HG02678 (cell line): ENCODE data around the gene OSBPL5.

Source experiments
- ATAC-seq: cut with Tn5 transposase; IDR thresholded peaks from one replicate; pipeline ENCODE4 v1.9.1; 2021; ENCODE audit warnings: mild to moderate bottlenecking, moderate library complexity; ENCODE audit not compliant: unreplicated experiment

OSBPL5 gene

GRCh38 chr11:3105791-3106735 lies 59.0 kb downstream of the OSBPL5 start:
- ATAC-seq: no peak

GRCh38 chr11:3104961-3105790 lies 59.9 kb downstream of the OSBPL5 start:
- ATAC-seq: no peak

- ATAC-seq: no peak
These were observed 60.9 kb downstream of the OSBPL5 start for GRCh38 chr11:3104051-3104714.

- no peak for ATAC-seq
These were observed 62.0 kb downstream of the OSBPL5 start for GRCh38 chr11:3103076-3103475.

GRCh38 chr11:3102641-3102921 lies 62.5 kb downstream of the OSBPL5 start:
- no peak for ATAC-seq

- ATAC-seq: no peak
These were observed 63.0 kb downstream of the OSBPL5 start for GRCh38 chr11:3101921-3102640.

- ATAC-seq: no peak
These were observed 65.9 kb downstream of the OSBPL5 start for GRCh38 chr11:3099178-3099577.

GRCh38 chr11:3096909-3097530 lies 68.1 kb downstream of the OSBPL5 start:
- ATAC-seq: no peak

GRCh38 chr11:3095712-3096361 lies 69.3 kb downstream of the OSBPL5 start:
- ATAC-seq: no peak

- no peak for ATAC-seq
These were observed 70.8 kb downstream of the OSBPL5 start for GRCh38 chr11:3094223-3094824.

GRCh38 chr11:3093281-3094191 lies 71.6 kb downstream of the OSBPL5 start:
- ATAC-seq: no peak

GRCh38 chr11:3092603-3093141 lies 72.4 kb downstream of the OSBPL5 start:
- no peak for ATAC-seq

- peak; percentile 72 for ATAC-seq
These were observed 73.1 kb downstream of the OSBPL5 start for GRCh38 chr11:3091846-3092602.

GRCh38 chr11:3091081-3091845 lies 73.8 kb downstream of the OSBPL5 start:
- no peak for ATAC-seq

GRCh38 chr11:3090096-3090901 lies 74.8 kb downstream of the OSBPL5 start:
- no peak for ATAC-seq
